ENCODE results near the gene DACT2.

Gene DACT2

DNA sequence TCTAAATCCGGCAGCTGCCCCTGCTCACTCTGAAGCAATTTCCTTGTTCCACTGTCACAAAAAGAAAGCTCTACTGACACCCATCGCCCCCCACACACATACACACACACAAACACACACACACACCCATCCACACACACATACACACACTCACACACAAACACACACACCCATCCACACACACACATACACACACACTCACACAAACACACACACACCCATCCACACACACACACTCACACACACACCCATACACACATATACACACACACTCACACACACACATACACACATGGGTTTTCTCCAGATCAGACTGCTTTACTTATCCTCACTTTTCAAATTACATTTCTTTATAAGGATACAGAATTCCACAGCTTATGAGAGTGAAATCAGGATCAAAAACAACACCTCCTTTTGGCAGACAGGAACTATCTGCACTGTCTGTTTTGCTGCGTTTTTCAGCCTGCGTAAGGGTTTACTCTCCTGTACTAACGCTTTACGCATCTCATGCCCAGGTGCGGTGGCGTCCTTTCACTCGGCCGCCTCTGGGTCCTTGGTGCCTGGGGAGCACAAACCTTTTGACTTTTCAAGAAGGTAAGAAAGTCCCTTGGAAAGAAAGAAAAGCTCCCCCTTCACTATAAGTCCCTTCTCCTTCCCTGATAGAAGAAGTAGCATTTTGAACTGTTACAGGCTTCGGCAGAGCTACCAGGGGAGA is 8.0 kb downstream of the DACT2 start:
- no peak for DNase-seq (ENCODE audit: extremely low spot score)
- ChIA-PET CTCF (no interaction called here), POLR2A (no interaction called here)
- TF ChIP-seq FOXM1 (IDR thresholded peaks at IDR 0.05; ENCODE audit: borderline replicate concordance) = no peak
- no peak for TF ChIP-seq BHLHE40 (IDR thresholded peaks at IDR 0.05; ENCODE audit: borderline replicate concordance)
- TF ChIP-seq LEF1 (IDR thresholded peaks at IDR 0.05; ENCODE audit: borderline replicate concordance) = no peak
- no peak for TF ChIP-seq ZNF384 (IDR thresholded peaks at IDR 0.05)
- TF ChIP-seq L3MBTL2 (conservative IDR thresholded peaks at IDR 0.05) = no peak
- TF ChIP-seq ELF4 (IDR thresholded peaks at IDR 0.05) = no peak
- no peak for TF ChIP-seq FOXK2 (IDR thresholded peaks at IDR 0.05)
- TF ChIP-seq SUZ12 (IDR thresholded peaks at IDR 0.05) = no peak

DNA sequence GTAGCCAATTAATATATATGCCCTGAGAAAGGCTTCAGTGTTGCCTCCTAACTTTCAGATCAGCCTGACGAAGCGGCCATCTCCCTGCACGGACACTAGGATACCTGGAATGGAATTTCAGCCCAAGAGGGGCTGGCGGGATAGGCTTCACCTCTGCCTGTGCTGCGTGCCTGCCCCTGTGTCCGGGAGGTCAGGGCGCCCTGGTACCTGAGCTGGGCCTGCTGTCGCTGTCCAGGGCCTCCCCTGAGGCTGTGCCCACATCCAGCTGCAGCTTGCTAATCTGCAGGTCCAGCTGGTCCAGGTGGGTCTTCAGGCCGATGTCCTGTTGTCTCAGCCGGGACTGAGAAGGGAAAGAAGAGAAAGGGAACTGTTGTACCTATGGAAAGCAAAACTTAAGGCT is 8.6 kb downstream of the DACT2 start:
- ChIA-PET CTCF (no interaction called here), POLR2A (no interaction called here)
- TF ChIP-seq FOXK2 (IDR thresholded peaks at IDR 0.05) (no peak), ARNT (IDR thresholded peaks at IDR 0.05) (no peak), FOXA1 (IDR thresholded peaks at IDR 0.05) (no peak), NFRKB (IDR thresholded peaks at IDR 0.05) (no peak), HDGF (IDR thresholded peaks at IDR 0.05; ENCODE audit: borderline replicate concordance) (no peak), TARDBP (IDR thresholded peaks at IDR 0.05) (no peak), L3MBTL2 (conservative IDR thresholded peaks at IDR 0.05) (no peak), CTBP1 (IDR thresholded peaks at IDR 0.05; ENCODE audit: borderline replicate concordance) (no peak), FOXM1 (IDR thresholded peaks at IDR 0.05; ENCODE audit: borderline replicate concordance) (no peak), ZNF384 (IDR thresholded peaks at IDR 0.05) (no peak), BHLHE40 (IDR thresholded peaks at IDR 0.05; ENCODE audit: borderline replicate concordance) (no peak)
- DNase-seq (ENCODE audit: extremely low spot score) = no peak

DNA sequence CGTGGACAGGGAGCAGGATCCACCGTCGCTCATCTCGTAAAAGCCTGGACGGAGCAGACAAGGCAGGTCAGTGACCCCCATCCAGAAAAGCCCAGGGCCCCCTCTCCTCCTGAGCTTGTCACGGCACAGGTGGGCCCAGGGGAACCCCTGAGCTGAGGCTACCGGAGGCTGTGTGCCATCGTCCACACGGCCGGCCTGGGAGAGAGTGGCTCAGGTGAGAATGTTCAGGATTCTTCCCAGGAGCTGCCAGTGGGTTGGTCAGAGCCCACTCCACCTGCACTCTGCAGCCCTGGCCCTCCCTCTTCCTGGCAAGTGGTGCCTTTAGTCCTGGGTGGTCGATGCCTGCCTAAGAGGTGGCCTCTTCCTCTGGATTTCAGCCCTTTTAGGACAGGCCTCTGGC is 9.2 kb downstream of the DACT2 start:
- DNase-seq (ENCODE audit: extremely low spot score) = no peak
- TF ChIP-seq NFRKB (IDR thresholded peaks at IDR 0.05) (no peak), FOXM1 (IDR thresholded peaks at IDR 0.05; ENCODE audit: borderline replicate concordance) (no peak), SP1 (IDR thresholded peaks at IDR 0.05) (no peak), ZNF384 (IDR thresholded peaks at IDR 0.05) (no peak), HDGF (IDR thresholded peaks at IDR 0.05; ENCODE audit: borderline replicate concordance) (no peak), LEF1 (IDR thresholded peaks at IDR 0.05; ENCODE audit: borderline replicate concordance) (no peak), TARDBP (IDR thresholded peaks at IDR 0.05) (no peak), BHLHE40 (IDR thresholded peaks at IDR 0.05; ENCODE audit: borderline replicate concordance) (no peak), CTBP1 (IDR thresholded peaks at IDR 0.05; ENCODE audit: borderline replicate concordance) (no peak), L3MBTL2 (conservative IDR thresholded peaks at IDR 0.05) (no peak)
- TF ChIP-seq, protein P1, sequence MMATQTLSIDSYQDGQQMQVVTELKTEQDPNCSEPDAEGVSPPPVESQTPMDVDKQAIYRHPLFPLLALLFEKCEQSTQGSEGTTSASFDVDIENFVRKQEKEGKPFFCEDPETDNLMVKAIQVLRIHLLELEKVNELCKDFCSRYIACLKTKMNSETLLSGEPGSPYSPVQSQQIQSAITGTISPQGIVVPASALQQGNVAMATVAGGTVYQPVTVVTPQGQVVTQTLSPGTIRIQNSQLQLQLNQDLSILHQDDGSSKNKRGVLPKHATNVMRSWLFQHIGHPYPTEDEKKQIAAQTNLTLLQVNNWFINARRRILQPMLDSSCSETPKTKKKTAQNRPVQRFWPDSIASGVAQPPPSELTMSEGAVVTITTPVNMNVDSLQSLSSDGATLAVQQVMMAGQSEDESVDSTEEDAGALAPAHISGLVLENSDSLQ (IDR thresholded peaks at IDR 0.05) = no peak
- CTCF ChIA-PET = no interaction called here
- POLR2A ChIA-PET = no interaction called here

DNA sequence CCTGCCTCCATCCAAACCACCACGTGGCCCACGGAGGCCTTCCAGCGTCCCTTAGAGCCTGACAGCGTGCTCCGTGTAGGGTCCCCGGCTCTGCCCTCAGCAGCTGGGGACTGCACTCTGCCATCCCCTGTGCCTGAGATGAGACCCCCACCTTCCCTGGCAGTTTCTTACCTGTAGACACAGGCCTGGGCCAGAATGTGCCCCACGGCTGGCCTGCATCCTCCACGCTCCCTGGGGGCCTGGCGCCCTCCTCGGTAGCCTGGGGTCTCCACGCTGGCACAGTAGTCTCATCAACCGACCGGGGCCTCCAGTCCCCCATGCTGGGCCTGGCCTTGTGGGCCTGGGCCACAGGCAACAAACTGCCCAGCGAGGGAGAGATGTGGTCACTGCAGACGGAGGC is 9.6 kb downstream of the DACT2 start:
- DNase-seq (ENCODE audit: extremely low spot score) = no peak
- TF ChIP-seq TARDBP (IDR thresholded peaks at IDR 0.05) = no peak
- TF ChIP-seq SP1 (IDR thresholded peaks at IDR 0.05) = no peak
- no peak for TF ChIP-seq BHLHE40 (IDR thresholded peaks at IDR 0.05; ENCODE audit: borderline replicate concordance)
- TF ChIP-seq FOXK2 (IDR thresholded peaks at IDR 0.05) = no peak
- no peak for TF ChIP-seq HDGF (IDR thresholded peaks at IDR 0.05; ENCODE audit: borderline replicate concordance)
- no peak for TF ChIP-seq FOXM1 (IDR thresholded peaks at IDR 0.05; ENCODE audit: borderline replicate concordance)
- TF ChIP-seq FOXA1 (IDR thresholded peaks at IDR 0.05) = no peak
- no peak for TF ChIP-seq L3MBTL2 (conservative IDR thresholded peaks at IDR 0.05)
- no peak for TF ChIP-seq ELF4 (IDR thresholded peaks at IDR 0.05)
- TF ChIP-seq CTBP1 (IDR thresholded peaks at IDR 0.05; ENCODE audit: borderline replicate concordance) = no peak
- CTCF ChIA-PET = no interaction called here
- POLR2A ChIA-PET = no interaction called here

DNA sequence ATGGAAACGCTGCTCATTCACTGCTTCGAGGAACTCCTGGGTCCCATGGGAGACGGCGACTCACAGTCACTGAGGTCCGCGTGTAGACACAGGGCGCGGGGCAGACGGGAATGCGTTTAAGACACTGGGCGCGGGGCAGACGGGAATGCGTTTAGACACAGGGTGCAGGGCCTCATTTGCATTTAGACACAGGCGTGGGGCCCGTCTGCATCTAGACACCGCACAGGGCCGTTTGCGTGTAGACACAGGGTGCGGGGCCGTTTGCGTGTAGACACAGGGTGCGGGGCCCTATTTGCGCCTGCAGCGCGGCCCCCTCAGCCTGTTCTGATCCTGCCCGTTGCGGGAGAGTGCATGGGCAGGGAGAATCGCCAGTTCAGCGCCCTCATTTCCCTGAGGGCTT is 10.4 kb downstream of the DACT2 start:
- ChIA-PET POLR2A (no interaction called here), CTCF (no interaction called here)
- no peak for TF ChIP-seq L3MBTL2 (conservative IDR thresholded peaks at IDR 0.05)
- TF ChIP-seq CTBP1 (IDR thresholded peaks at IDR 0.05; ENCODE audit: borderline replicate concordance) = no peak
- no peak for TF ChIP-seq LEF1 (IDR thresholded peaks at IDR 0.05; ENCODE audit: borderline replicate concordance)
- TF ChIP-seq ARNT (IDR thresholded peaks at IDR 0.05) = no peak
- TF ChIP-seq HDGF (IDR thresholded peaks at IDR 0.05; ENCODE audit: borderline replicate concordance) = no peak
- TF ChIP-seq FOXA1 (IDR thresholded peaks at IDR 0.05) = no peak
- TF ChIP-seq FOXM1 (IDR thresholded peaks at IDR 0.05; ENCODE audit: borderline replicate concordance) = no peak
- TF ChIP-seq SUZ12 (IDR thresholded peaks at IDR 0.05) = no peak
- TF ChIP-seq FOXK2 (IDR thresholded peaks at IDR 0.05) = no peak
- no peak for TF ChIP-seq SP1 (IDR thresholded peaks at IDR 0.05)
- no peak for TF ChIP-seq BHLHE40 (IDR thresholded peaks at IDR 0.05; ENCODE audit: borderline replicate concordance)
- TF ChIP-seq NFRKB (IDR thresholded peaks at IDR 0.05) = no peak
- no peak for TF ChIP-seq ZNF384 (IDR thresholded peaks at IDR 0.05)
- TF ChIP-seq ELF4 (IDR thresholded peaks at IDR 0.05) = no peak
- TF ChIP-seq, protein P1 (IDR thresholded peaks at IDR 0.05) = no peak
- no peak for TF ChIP-seq TARDBP (IDR thresholded peaks at IDR 0.05)
- DNase-seq (ENCODE audit: extremely low spot score) = no peak

DNA sequence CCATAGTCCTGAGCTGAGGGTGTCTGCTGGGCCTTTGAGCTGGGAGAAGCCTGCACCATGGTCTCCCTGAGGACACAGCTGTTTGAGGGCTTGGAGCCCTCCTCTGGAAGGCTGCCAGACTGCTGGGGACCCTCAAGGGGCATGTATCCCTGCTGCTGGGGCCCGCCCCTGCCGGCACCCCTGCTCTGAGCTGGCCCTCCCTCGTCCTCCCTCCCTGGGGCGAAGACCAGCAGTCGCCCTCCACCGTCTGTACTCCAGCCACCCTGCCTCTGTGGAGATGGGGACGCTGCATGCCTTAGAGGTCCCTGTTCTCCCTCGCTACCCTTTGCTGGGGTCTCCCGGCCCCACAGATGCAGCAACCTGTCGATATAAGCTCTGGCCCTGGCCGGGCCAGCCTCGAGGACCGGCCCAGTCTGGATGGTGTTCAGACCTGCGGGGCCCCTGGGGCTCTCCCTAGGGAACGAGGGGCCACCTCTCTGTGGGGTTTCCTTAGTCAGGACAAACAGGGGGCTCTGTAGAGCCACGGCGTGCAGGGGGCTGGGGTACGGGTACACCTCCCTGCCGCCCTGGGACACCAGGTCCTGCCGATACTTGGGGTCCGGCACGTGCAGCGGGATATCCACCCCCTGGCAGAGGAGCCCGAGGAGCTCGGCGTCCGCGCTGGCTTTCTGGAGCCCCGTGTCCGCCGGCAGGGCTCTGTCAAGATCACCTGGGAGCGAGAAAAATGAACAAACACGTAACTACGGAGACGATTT is 11.0 kb downstream of the DACT2 start:
- ChIA-PET CTCF (no interaction called here), POLR2A (no interaction called here)
- DNase-seq (ENCODE audit: extremely low spot score) = no peak
- no peak for TF ChIP-seq L3MBTL2 (conservative IDR thresholded peaks at IDR 0.05)
- TF ChIP-seq FOXM1 (IDR thresholded peaks at IDR 0.05; ENCODE audit: borderline replicate concordance) = no peak
- no peak for TF ChIP-seq LEF1 (IDR thresholded peaks at IDR 0.05; ENCODE audit: borderline replicate concordance)
- TF ChIP-seq FOXK2 (IDR thresholded peaks at IDR 0.05) = no peak
- TF ChIP-seq ARNT (IDR thresholded peaks at IDR 0.05) = no peak
- TF ChIP-seq SP1 (IDR thresholded peaks at IDR 0.05) = no peak
- TF ChIP-seq HDGF (IDR thresholded peaks at IDR 0.05; ENCODE audit: borderline replicate concordance) = no peak
- no peak for TF ChIP-seq ELF4 (IDR thresholded peaks at IDR 0.05)
- TF ChIP-seq NFRKB (IDR thresholded peaks at IDR 0.05) = no peak
- no peak for TF ChIP-seq FOXA1 (IDR thresholded peaks at IDR 0.05)
- TF ChIP-seq TARDBP (IDR thresholded peaks at IDR 0.05) = no peak
- no peak for TF ChIP-seq BHLHE40 (IDR thresholded peaks at IDR 0.05; ENCODE audit: borderline replicate concordance)
- TF ChIP-seq, protein P1 (IDR thresholded peaks at IDR 0.05) = no peak
